NK-92 (cell line): Measurements from ENCODE around the gene P2RY14.
"Not testable (repeated sequence)": the region's sequence is repeated elsewhere in the genome, so short reads cannot be mapped to it uniquely, and the experiment has no call there.

Experiments used
- DNase-seq: peaks from one replicate; lab custom pipeline; 2025; ENCODE audit not compliant: unreplicated experiment; lab: John Stamatoyannopoulos, UW

Gene P2RY14

GRCh38 chr3:151262871-151263525 lies 15.3 kb downstream of the P2RY14 start:
- DNase-seq: no peak

GRCh38 chr3:151259664-151260063 lies 18.7 kb downstream of the P2RY14 start:
- no peak for DNase-seq

- no peak for DNase-seq
Observed at GRCh38 chr3:151256749-151257148, 21.6 kb downstream of the P2RY14 start.

GRCh38 chr3:151248772-151249337 lies 29.5 kb downstream of the P2RY14 start:
- DNase-seq: no peak

GRCh38 chr3:151242006-151242405 lies 36.3 kb downstream of the P2RY14 start:
- DNase-seq: not testable (repeated sequence)

- no peak for DNase-seq
Observed at GRCh38 chr3:151236736-151237135, 41.6 kb downstream of the P2RY14 start.

- no peak for DNase-seq
Observed at GRCh38 chr3:151236316-151236715, 42.0 kb downstream of the P2RY14 start.

GRCh38 chr3:151234825-151235224 lies 43.5 kb downstream of the P2RY14 start:
- no peak for DNase-seq

GRCh38 chr3:151232991-151233390 lies 45.4 kb downstream of the P2RY14 start:
- DNase-seq: no peak

GRCh38 chr3:151232403-151232802 lies 45.9 kb downstream of the P2RY14 start:
- not testable (repeated sequence) for DNase-seq

- no peak for DNase-seq
Observed at GRCh38 chr3:151230646-151231045, 47.7 kb downstream of the P2RY14 start.

- no peak for DNase-seq
Observed at GRCh38 chr3:151228666-151229040, 49.7 kb downstream of the P2RY14 start.

GRCh38 chr3:151227807-151228665 lies 50.3 kb downstream of the P2RY14 start:
- no peak for DNase-seq

GRCh38 chr3:151227266-151227806 lies 51.0 kb downstream of the P2RY14 start:
- DNase-seq: no peak

- DNase-seq: no peak
Observed at GRCh38 chr3:151226825-151227224, 51.5 kb downstream of the P2RY14 start.

- DNase-seq: no peak
Observed at GRCh38 chr3:151226088-151226563, 52.2 kb downstream of the P2RY14 start.

GRCh38 chr3:151225040-151225975 lies 53.0 kb downstream of the P2RY14 start:
- DNase-seq: no peak

GRCh38 chr3:151224268-151224866 lies 54.0 kb downstream of the P2RY14 start:
- no peak for DNase-seq

- DNase-seq: no peak
Observed at GRCh38 chr3:151219056-151219455, 59.3 kb downstream of the P2RY14 start.

GRCh38 chr3:151218136-151218535 lies 60.2 kb downstream of the P2RY14 start:
- DNase-seq: no peak
